Neural progenitor cell (in vitro differentiated cells): ENCODE results near the gene FANCC. TPM values are rescaled to one million over a fixed set of nuclear protein-coding genes. Genes with fewer than 3 reads are reported as not detected.

Experiments used
- DNase-seq: peaks from one replicate; pipeline ENCODE4 v3.0.0-alpha.2; 2016; ENCODE audit warnings: low spot score
- H2AFZ ChIP-seq: fragments of 200-600 bp; sonication (generic); replicated peaks from 2 replicates; pipeline ENCODE4 v1.6.1; 2016; ENCODE audit warnings: antibody characterized with exemption
- H3F3A ChIP-seq: fragments of 200-600 bp; sonication (generic); 2 replicates; pipeline ENCODE4 v1.6.1; 2016; ENCODE audit warnings: antibody characterized with exemption, low read depth
- H3K27ac ChIP-seq: fragments of 200-600 bp; sonication (generic); 2 replicates; pipeline ENCODE4 v1.5.1; 2016; ENCODE audit warnings: mild to moderate bottlenecking
- H3K27me3 ChIP-seq: fragments of 200-600 bp; sonication (generic); 2 replicates; pipeline ENCODE4 v1.6.1; 2016; ENCODE audit warnings: mild to moderate bottlenecking, moderate library complexity
- H3K36me3 ChIP-seq: fragments of 200-600 bp; sonication (generic); 2 replicates; pipeline ENCODE4 v1.5.1; 2016
- H3K4me1 ChIP-seq: fragments of 200-600 bp; sonication (generic); 2 replicates; pipeline ENCODE4 v1.6.1; 2016; ENCODE audit warnings: mixed run types
- H3K4me2 ChIP-seq: fragments of 200-600 bp; sonication (generic); 2 replicates; pipeline ENCODE4 v1.6.1; 2016
- H3K4me3 ChIP-seq: fragments of 200-600 bp; sonication (generic); 2 replicates; pipeline ENCODE4 v1.5.1; 2016
- H3K79me2 ChIP-seq: fragments of 200-600 bp; sonication (generic); 2 replicates; pipeline ENCODE4 v1.6.1; 2016; ENCODE audit warnings: low read depth
- H3K9ac ChIP-seq: fragments of 200-600 bp; sonication (generic); 2 replicates; pipeline ENCODE4 v1.6.1; 2016
- H3K9me3 ChIP-seq: fragments of 200-600 bp; sonication (generic); 2 replicates; pipeline ENCODE4 v1.5.1; 2016; ENCODE audit warnings: low read depth
- H4K20me1 ChIP-seq: fragments of 200-600 bp; sonication (generic); 2 replicates; pipeline ENCODE4 v1.6.1; 2016; ENCODE audit warnings: low read depth
- H3K27ac Mint-ChIP-seq: 3 replicates; pipeline ENCODE4 v1.8.0; 2021; ENCODE audit warnings: mixed read lengths
- H3K27me3 Mint-ChIP-seq: 2 replicates; pipeline ENCODE4 v1.8.0; 2022; ENCODE audit warnings: low read depth, mild to moderate bottlenecking, inconsistent platforms, moderate library complexity, mixed read lengths; ENCODE audit not compliant: insufficient read depth
- H3K36me3 Mint-ChIP-seq: 3 replicates; pipeline ENCODE4 v1.8.0; 2021; ENCODE audit warnings: mixed read lengths
- H3K4me1 Mint-ChIP-seq: 3 replicates; pipeline ENCODE4 v1.8.0; 2021; ENCODE audit warnings: mixed read lengths
- H3K4me3 Mint-ChIP-seq: 3 replicates; pipeline ENCODE4 v1.8.0; 2021; ENCODE audit warnings: mild to moderate bottlenecking, moderate library complexity, mixed read lengths
- H3K9me3 Mint-ChIP-seq: 3 replicates; pipeline ENCODE4 v1.8.0; 2020; ENCODE audit warnings: mixed read lengths
- CTCF ChIP-seq: fragments of 200-600 bp; sonication (generic); IDR thresholded peaks from 2 replicates; pipeline ENCODE4 v1.5.1; 2017; ENCODE audit warnings: antibody characterized with exemption, mild to moderate bottlenecking
- EZH2 ChIP-seq: fragments of 200-600 bp; sonication (generic); IDR thresholded peaks from 2 replicates; pipeline ENCODE4 v1.6.1; 2017; ENCODE audit warnings: antibody characterized with exemption, mild to moderate bottlenecking, moderate library complexity
- EZH2phosphoT487 ChIP-seq: fragments of 200-600 bp; sonication (generic); IDR thresholded peaks from 2 replicates; pipeline ENCODE4 v1.6.1; 2017; ENCODE audit warnings: antibody characterized with exemption
- total RNA-seq: library from RNA; depleted of rRNA; stranded (reverse); fragments of >200 nt; gene quantifications from 2 replicates; pipeline ENCODE4 v1.2.3, GENCODE V29; 2015; ENCODE audit warnings: low replicate concordance

Gene FANCC
- total RNA-seq, 1 donor from 2014 or later, result 49.6 TPM

- no peaks in the 10 kb centered on the region for H3K9me3 ChIP-seq
- H3K27me3 Mint-ChIP-seq, result peaks cover 6% of the 10 kb centered on the region
- no peaks in the 10 kb centered on the region for H3K79me2 ChIP-seq
- no peak overlapping the region for H3K4me3 Mint-ChIP-seq
- no peaks in the 10 kb centered on the region for H3K36me3 ChIP-seq
- no peak overlapping the region for H3K27ac ChIP-seq
- no peak overlapping the region for H3K27ac Mint-ChIP-seq
- no peaks in the 10 kb centered on the region for H4K20me1 ChIP-seq
- no peak overlapping the region for H3K4me2 ChIP-seq
- no peaks in the 10 kb centered on the region for H3F3A ChIP-seq
- H3K4me1 Mint-ChIP-seq, result peaks cover 30% of the 10 kb centered on the region
- H2AFZ ChIP-seq, result no peak overlapping the region
- no peaks in the 10 kb centered on the region for H3K9me3 Mint-ChIP-seq
- peaks cover 19% of the 10 kb centered on the region for H3K36me3 Mint-ChIP-seq
- no peak overlapping the region for H3K9ac ChIP-seq
- no peak for DNase-seq
- H3K27me3 ChIP-seq, result no peaks in the 10 kb centered on the region
- H3K4me1 ChIP-seq, result peaks cover 5% of the 10 kb centered on the region
- no peak for TF ChIP-seq CTCF
- no peak for TF ChIP-seq EZH2phosphoT487
- TF ChIP-seq EZH2, result no peak
- no peak overlapping the region for H3K4me3 ChIP-seq
Measured at GRCh38 chr9:95104581-95104960, 212.9 kb downstream of the FANCC start.

- Histone ChIP-seq H3K27ac (no peak overlapping the region), H3K9ac (no peak overlapping the region)
- peaks cover 31% of the 10 kb centered on the region for H3K4me1 Mint-ChIP-seq
Measured at GRCh38 chr9:95103871-95104580, 213.5 kb downstream of the FANCC start.

GRCh38 chr9:95103281-95103771, 214.2 kb downstream of the FANCC start:
- H3K9ac ChIP-seq, result no peak overlapping the region
- H3K4me1 Mint-ChIP-seq, result peaks cover 36% of the 10 kb centered on the region
- H3K4me3 ChIP-seq, result no peak overlapping the region
- H3K4me2 ChIP-seq, result no peak overlapping the region
- H3K27ac Mint-ChIP-seq, result no peak overlapping the region
- H4K20me1 ChIP-seq, result no peaks in the 10 kb centered on the region
- no peaks in the 10 kb centered on the region for H3K27me3 ChIP-seq
- peaks cover 5% of the 10 kb centered on the region for H3K4me1 ChIP-seq
- H2AFZ ChIP-seq, result no peak overlapping the region
- H3K27me3 Mint-ChIP-seq, result peaks cover 6% of the 10 kb centered on the region
- H3K9me3 Mint-ChIP-seq, result no peaks in the 10 kb centered on the region
- TF ChIP-seq EZH2 (no peak), CTCF (peak; percentile 26)
- no peak for DNase-seq
- no peaks in the 10 kb centered on the region for H3F3A ChIP-seq
- H3K9me3 ChIP-seq, result no peaks in the 10 kb centered on the region
- H3K36me3 ChIP-seq, result no peaks in the 10 kb centered on the region
- H3K4me3 Mint-ChIP-seq, result no peak overlapping the region
- no peaks in the 10 kb centered on the region for H3K79me2 ChIP-seq
- no peak overlapping the region for H3K27ac ChIP-seq
- H3K36me3 Mint-ChIP-seq, result peaks cover 20% of the 10 kb centered on the region

More at GRCh38 chr9:95103871-95104580, 213.5 kb downstream of the FANCC start:
- H3K4me1 ChIP-seq, result peaks cover 5% of the 10 kb centered on the region
- no peaks in the 10 kb centered on the region for H3K27me3 ChIP-seq
- Mint-ChIP-seq H3K9me3 (no peaks in the 10 kb centered on the region), H3K4me3 (no peak overlapping the region), H3K27me3 (peaks cover 5% of the 10 kb centered on the region), H3K36me3 (peaks cover 20% of the 10 kb centered on the region), H3K27ac (no peak overlapping the region)
- H3K9me3 ChIP-seq, result no peaks in the 10 kb centered on the region
- TF ChIP-seq CTCF (no peak), EZH2 (no peak), EZH2phosphoT487 (no peak)
- no peaks in the 10 kb centered on the region for H3F3A ChIP-seq
- H3K4me2 ChIP-seq, result no peak overlapping the region
- no peak overlapping the region for H3K4me3 ChIP-seq
- no peak for DNase-seq
- H4K20me1 ChIP-seq, result no peaks in the 10 kb centered on the region
- no peaks in the 10 kb centered on the region for H3K79me2 ChIP-seq
- no peaks in the 10 kb centered on the region for H3K36me3 ChIP-seq
- H2AFZ ChIP-seq, result no peak overlapping the region
